Glutamatergic neuron (in vitro differentiated cells): ENCODE data around the gene NREP. TPM values are rescaled to one million over a fixed set of nuclear protein-coding genes. Genes with fewer than 3 reads are reported as not detected.

ENCODE experiments used
- DNase-seq: peaks from one replicate; pipeline ENCODE4 v3.0.0; 2022
- H3K27ac Mint-ChIP-seq: one replicate; pipeline ENCODE4 v1.8.0; 2020; ENCODE audit warnings: mild to moderate bottlenecking, mixed read lengths, inconsistent platforms; ENCODE audit not compliant: unreplicated experiment
- H3K27me3 Mint-ChIP-seq: one replicate; pipeline ENCODE4 v1.8.0; 2020; ENCODE audit warnings: mild to moderate bottlenecking, moderate library complexity, mixed read lengths, inconsistent platforms; ENCODE audit not compliant: unreplicated experiment
- H3K36me3 Mint-ChIP-seq: one replicate; pipeline ENCODE4 v1.8.0; 2020; ENCODE audit warnings: mild to moderate bottlenecking, mixed read lengths, inconsistent platforms; ENCODE audit not compliant: unreplicated experiment
- H3K4me1 Mint-ChIP-seq: one replicate; pipeline ENCODE4 v1.8.0; 2020; ENCODE audit warnings: mild to moderate bottlenecking, low read depth, mixed read lengths, inconsistent platforms; ENCODE audit not compliant: unreplicated experiment
- H3K4me3 Mint-ChIP-seq: one replicate; pipeline ENCODE4 v1.8.0; 2020; ENCODE audit warnings: mild to moderate bottlenecking, mixed read lengths, inconsistent platforms; ENCODE audit not compliant: unreplicated experiment
- H3K9me3 Mint-ChIP-seq: one replicate; pipeline ENCODE4 v1.8.0; 2020; ENCODE audit warnings: mild to moderate bottlenecking, moderate library complexity, mixed read lengths, inconsistent platforms; ENCODE audit not compliant: unreplicated experiment
- total RNA-seq: library from RNA; stranded (reverse); fragmentation: NEBNext Ultra II Directional; extraction: Animal tissue kit (Norgen Biotek cat#: 25700); gene quantifications from one replicate; pipeline ENCODE4 v1.2.1, GENCODE V29; 2021; ENCODE audit not compliant: unreplicated experiment
- TF ChIP-seq, protein P1 (sequence below): fragments of 200-600 bp; sonication (generic); IDR thresholded peaks from one replicate; pipeline ENCODE4 v1.5.0; 2021; ENCODE audit not compliant: partially characterized antibody, unreplicated experiment

The NREP gene
- total RNA-seq, 1 donor from 2014 or later, result 904 TPM

DNA sequence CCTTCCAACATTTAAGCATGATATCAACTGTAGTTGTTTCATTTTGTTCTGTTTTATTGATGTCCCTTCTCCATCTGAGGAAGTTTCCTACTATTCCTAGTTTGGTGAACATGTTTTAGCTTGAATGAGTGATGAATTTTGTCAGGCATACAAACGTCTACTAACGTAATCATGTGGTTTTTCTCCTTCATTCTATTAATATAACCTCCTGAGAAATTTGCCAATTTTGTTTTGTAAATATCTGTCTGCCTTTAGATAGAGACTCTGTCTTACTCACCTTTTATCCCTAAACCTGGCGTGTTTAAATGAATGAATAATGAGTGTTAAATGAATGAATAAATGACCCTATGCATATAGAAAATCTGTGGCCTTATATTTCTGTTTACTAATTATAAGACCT, 26.5 kb upstream of the NREP start:
- DNase-seq, result no peak
- H3K27me3 Mint-ChIP-seq, result no peaks in the 10 kb centered on the region
- no peaks in the 10 kb centered on the region for H3K9me3 Mint-ChIP-seq
- no peak overlapping the region for H3K4me3 Mint-ChIP-seq
- H3K36me3 Mint-ChIP-seq, result no peaks in the 10 kb centered on the region
- TF ChIP-seq, protein P1, sequence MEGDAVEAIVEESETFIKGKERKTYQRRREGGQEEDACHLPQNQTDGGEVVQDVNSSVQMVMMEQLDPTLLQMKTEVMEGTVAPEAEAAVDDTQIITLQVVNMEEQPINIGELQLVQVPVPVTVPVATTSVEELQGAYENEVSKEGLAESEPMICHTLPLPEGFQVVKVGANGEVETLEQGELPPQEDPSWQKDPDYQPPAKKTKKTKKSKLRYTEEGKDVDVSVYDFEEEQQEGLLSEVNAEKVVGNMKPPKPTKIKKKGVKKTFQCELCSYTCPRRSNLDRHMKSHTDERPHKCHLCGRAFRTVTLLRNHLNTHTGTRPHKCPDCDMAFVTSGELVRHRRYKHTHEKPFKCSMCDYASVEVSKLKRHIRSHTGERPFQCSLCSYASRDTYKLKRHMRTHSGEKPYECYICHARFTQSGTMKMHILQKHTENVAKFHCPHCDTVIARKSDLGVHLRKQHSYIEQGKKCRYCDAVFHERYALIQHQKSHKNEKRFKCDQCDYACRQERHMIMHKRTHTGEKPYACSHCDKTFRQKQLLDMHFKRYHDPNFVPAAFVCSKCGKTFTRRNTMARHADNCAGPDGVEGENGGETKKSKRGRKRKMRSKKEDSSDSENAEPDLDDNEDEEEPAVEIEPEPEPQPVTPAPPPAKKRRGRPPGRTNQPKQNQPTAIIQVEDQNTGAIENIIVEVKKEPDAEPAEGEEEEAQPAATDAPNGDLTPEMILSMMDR, result no peak
- H3K27ac Mint-ChIP-seq, result no peak overlapping the region
- H3K4me1 Mint-ChIP-seq, result no peaks in the 10 kb centered on the region

DNA sequence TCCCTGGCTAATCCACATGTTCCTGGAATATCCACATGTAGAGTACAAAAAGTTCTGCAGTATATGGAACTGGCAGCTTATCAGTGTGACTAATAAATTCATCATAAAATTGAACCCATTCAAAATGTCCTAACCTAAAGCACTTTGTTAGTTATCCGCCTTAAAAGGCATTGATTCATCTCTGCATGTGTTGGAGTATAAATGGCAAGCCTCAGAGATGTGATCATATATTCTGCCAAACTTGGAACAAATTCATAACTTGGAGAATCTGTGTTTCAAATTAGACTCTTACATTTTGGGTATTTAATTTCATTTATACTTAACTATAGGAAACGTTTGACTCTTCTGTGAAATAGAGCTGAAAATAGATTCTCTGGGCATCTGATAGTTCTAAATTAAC, 25.2 kb upstream of the NREP start:
- Mint-ChIP-seq H3K4me3 (no peak overlapping the region), H3K27ac (no peak overlapping the region), H3K4me1 (no peaks in the 10 kb centered on the region), H3K36me3 (no peaks in the 10 kb centered on the region), H3K27me3 (no peaks in the 10 kb centered on the region), H3K9me3 (no peaks in the 10 kb centered on the region)
- TF ChIP-seq, protein P1, result no peak
- DNase-seq, result no peak

- H3K9me3 Mint-ChIP-seq, result no peaks in the 10 kb centered on the region
- H3K4me1 Mint-ChIP-seq, result no peaks in the 10 kb centered on the region
- no peaks in the 10 kb centered on the region for H3K36me3 Mint-ChIP-seq
- TF ChIP-seq, protein P1, result no peak
- H3K27ac Mint-ChIP-seq, result no peak overlapping the region
- no peaks in the 10 kb centered on the region for H3K27me3 Mint-ChIP-seq
- DNase-seq, result no peak
- H3K4me3 Mint-ChIP-seq, result no peak overlapping the region
Measured at GRCh38 chr5:111781200-111781599, 24.2 kb upstream of the NREP start.

- Mint-ChIP-seq H3K4me1 (peaks cover under 1% of the 10 kb centered on the region), H3K36me3 (no peaks in the 10 kb centered on the region), H3K27ac (no peak overlapping the region), H3K9me3 (no peaks in the 10 kb centered on the region), H3K27me3 (no peaks in the 10 kb centered on the region), H3K4me3 (no peak overlapping the region)
- TF ChIP-seq, protein P1, result no peak
- no peak for DNase-seq
Measured at GRCh38 chr5:111779922-111780292, 22.9 kb upstream of the NREP start.

DNA sequence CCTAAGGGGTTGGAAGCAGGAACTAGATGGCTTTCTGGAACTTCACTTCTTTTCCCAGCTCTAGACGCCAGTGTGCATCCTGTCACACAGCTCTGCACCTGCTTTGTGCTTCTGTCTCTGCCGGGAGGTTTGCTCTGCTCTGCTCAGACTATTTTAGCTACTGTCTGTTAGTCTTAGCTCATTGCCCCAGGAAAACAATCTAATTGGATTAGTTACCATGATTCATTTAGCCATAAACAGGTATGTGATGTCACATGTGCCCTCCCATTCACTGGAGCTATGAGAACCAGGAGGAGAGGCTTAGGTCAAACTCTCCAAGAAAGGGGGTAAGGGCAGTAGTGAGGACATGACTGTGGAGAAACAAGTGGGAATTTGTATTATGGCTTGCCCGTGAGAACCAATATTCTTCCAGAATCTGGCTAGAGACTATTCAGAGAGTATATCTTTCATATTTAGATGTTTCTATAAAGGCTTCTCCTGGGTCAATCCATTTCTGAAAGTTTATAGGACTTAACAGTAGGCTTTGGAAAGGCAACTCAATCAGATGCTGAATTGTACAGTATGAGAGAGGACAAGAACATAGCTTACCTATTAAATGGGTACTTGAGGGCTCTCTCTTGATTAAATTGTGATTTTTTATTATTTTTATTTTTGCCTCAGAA, 22.4 kb upstream of the NREP start:
- DNase-seq, result no peak
- H3K9me3 Mint-ChIP-seq, result no peaks in the 10 kb centered on the region
- H3K36me3 Mint-ChIP-seq, result no peaks in the 10 kb centered on the region
- TF ChIP-seq, protein P1, result no peak
- H3K4me1 Mint-ChIP-seq, result peaks cover 5% of the 10 kb centered on the region
- H3K4me3 Mint-ChIP-seq, result no peak overlapping the region
- no peak overlapping the region for H3K27ac Mint-ChIP-seq
- no peaks in the 10 kb centered on the region for H3K27me3 Mint-ChIP-seq
